ENCODE results near the gene IFT88.

The IFT88 gene

DNA sequence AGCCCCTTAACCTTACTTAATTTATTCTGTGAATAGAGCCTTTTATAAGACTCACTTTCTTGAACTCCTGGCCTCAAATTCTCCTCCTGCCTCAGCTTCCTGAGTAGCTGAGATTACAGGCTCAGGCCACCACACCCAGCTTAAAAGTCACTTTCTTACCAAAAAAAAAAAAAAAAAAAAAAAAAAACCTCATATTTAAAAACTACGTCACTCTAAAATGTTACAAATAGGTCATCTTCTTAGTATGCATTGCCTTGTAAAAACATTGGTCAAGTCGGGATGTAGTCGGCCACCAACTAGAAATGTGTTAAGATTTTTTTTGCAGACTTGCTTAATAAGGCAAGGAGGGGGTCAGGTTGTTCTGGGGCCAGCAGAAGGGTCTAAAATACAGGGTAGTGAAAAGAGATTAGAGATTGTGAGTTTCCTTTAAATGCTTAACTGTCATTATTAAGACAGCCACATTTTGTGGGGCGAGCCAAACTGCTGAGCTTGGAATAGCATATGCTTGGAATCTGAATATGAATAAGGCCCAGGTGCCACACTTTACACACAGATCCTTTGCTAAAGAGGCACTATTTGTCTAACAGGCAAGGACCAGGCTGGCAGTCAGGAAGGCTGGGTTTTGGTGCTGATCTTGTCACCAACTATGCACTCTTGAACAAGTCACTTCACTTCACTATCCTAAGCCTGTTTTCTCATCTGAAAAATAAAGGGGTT is 120.1 kb downstream of the IFT88 start:
- DNase-seq (ENCODE audit: low read depth): no peak

DNA sequence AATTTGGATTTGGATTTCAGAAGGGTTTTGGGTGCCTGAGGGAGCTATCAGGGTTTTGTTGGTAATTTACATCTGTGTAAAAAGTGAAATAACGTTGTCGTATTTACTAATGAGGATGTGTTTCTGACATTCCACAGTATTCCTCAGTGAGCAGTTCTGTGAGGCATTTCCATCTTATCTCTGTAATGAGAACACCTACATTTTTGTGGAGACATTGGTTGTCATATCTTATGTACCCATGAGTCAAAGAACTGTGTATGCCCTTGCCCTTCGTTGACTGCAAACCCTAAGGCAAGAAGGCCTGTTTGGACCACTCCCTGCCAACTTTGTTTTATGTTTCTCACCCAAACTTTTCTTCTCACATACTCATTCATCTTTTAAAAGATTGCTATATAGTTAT is 122.3 kb downstream of the IFT88 start:
- DNase-seq (ENCODE audit: low read depth): no peak

DNA sequence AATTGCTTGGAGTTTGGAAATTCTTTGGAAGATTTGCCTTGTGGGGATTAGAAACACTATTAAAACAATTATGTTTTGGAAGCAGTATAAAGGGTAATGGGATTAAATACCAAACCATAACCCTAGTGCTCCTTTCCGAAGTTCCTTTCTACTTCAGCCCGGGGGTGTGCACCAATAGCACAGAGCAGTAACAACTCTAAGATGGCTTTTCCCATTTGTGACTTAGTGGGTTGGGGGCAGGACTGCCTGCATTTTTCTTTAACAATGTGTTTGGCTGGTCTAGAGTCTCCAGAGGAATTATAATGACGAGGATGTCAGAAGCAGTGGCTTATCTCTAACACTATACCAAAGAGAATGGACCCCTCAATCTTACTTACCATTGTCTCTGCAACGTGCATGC is 124.7 kb downstream of the IFT88 start:
- no peak for DNase-seq (ENCODE audit: low read depth)

DNA sequence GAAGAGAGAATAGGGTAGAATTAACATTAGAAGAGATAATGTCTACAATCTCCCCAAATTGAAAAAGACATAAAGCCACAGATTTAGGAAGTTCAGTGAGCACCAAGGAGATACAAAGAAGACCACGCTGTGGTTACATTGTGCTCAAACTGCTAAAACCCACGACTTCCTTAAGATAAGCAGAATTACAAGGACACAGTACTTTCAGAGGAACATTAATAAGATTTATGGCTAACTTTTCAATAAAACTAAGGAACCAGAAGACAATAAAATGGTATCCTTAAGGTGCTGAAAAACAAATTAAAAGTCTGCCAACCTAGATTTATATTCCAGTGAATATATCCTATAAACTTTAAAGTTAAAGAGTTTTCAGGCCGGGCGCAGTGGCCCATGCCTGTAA is 129.1 kb downstream of the IFT88 start:
- DNase-seq (ENCODE audit: low read depth): no peak

DNA sequence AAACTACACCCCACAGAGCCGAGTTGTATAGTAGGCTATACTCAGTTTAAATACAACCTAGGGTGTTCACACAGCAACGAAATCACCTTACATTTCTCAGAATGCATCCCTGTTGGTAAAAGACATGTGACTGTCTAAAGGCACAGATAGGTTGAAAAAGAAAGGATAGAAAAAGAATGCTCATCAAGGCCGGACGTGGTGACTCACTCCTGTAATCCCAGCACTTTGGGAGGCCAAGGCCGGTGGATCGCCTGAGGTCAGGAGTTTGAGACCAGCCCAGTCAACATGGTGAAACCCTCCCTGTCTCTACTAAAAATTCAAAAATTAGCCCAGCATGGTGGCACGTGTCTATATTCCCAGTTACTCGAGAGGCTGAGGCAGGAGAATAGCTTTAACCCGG is 132.8 kb downstream of the IFT88 start:
- no peak for DNase-seq (ENCODE audit: low read depth)

DNA sequence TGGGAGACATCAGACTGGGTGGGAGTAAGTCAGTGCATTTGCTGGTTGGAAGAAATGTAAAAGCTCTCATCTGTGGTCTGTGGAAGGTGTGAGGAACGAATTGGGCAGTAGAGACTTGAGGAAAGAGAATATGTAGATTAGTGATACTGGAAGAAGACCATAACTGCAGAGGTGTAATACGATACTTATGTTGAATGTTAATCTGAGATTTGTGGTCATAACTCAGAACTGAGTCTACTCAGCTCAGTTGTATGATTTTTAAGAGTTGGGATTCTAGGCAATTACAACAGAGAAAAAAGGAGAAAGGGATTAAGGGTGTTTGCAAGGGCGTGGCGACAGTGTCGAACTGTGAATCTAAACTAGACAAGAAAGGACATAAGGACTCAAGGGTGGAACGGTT is 133.3 kb downstream of the IFT88 start:
- DNase-seq (ENCODE audit: low read depth): no peak

DNA sequence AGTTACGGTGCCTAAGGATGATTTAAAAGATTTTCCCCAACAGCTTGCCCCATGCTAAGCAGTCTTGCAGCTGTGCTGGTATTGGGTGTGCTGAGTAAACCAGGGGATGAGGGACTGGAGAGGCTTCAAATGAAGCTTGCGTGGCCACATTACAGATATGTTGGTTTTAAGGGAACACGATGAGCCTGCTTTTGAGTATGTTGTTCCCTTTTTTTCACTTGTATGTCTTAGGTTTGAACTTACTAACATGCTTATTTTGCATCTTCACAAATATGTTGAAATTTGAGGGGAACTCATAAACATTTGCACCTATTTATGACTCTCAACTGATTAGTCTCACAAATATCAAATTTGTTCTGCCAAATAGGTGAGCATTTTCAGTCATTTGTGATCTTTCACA is 134.5 kb downstream of the IFT88 start:
- DNase-seq (ENCODE audit: low read depth): no peak

DNA sequence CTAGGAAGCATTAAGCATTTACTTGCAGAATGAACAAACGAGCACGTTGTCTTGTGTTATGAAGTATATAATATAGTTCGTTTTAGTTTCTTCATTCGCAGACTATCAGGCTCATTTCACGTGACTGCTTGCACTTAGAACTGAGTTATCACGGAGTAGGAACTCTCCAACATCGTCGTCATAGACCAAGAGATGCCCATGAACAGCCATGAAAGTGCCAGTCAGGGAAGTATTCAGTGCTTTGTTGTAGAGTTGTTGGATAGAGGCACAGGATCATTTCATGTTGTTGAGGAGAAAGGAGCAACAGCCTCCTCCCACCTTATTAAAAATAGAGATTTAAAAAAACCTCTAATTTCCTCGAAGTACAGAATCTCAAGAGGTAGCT is 135.6 kb downstream of the IFT88 start:
- DNase-seq (ENCODE audit: low read depth): no peak

DNA sequence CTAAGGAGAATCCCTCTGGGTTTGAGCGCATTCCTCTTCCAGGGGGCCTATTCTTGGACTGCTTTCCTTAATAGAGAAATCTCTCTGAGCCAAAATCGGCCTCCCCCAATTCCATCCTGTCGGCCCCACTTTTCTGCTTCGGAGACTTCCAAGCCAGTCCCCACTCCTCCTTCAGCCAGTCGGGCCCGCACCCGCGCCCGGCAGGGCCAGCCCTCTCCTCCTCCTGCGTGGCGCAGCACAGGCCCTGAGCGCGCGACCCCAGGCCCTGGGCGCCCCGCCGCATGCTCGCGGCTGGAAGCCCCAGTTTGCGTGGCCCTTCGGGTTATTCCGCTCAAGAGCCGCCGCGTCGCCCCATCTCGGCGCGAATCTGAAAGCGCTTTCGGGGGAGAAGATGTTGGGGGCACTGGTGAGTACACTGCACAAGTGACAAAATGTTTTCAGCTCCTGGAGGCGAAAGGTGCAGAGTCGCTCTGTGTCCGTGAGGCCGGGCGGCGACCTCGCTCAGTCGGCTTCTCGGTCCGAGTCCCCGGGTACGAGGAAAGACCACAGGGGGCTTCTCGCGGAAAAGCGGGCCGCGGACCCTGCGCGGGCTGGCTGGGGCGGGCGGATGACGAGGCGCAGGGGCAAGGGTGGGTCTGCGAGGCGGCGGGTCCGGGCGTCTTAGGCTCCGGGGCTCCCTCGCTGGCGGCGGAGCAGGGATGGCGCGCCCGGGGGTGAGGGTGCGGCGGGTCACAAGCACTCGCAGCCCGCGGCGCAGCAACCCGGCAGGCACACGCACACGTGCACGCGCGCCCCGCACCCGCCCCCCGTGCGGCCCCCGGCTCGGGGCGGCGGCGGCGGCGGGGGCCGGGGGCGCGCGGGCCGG is 136.2 kb downstream of the IFT88 start, which contains the start of gene IL17D:
Gene IL17D (plus strand): TSS at position 785 of the 865 bp plus-strand sequence. CDS start 303 bp downstream, outside the sequence.
- no peak for DNase-seq (ENCODE audit: low read depth)

DNA sequence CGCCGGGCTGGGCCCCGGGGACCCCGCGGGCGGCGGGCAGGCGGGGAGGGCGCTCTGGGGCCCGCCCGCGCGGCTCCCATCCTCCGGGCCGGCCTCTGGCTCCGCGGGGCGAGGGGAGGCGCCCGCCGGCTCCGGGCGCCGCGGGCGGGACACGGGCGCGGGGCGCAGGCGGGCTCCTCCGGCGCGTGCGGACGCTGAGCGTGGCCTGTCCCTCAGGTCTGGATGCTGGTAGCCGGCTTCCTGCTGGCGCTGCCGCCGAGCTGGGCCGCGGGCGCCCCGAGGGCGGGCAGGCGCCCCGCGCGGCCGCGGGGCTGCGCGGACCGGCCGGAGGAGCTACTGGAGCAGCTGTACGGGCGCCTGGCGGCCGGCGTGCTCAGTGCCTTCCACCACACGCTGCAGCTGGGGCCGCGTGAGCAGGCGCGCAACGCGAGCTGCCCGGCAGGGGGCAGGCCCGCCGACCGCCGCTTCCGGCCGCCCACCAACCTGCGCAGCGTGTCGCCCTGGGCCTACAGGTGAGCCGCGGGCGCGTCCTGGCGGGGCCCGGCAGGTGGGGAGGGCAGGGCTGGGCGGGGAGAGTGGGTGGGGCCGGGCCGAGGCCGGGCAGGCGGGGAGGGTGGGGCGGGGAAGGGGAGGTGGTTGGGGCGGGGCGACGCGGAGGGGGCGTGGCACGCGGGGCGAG is 137.0 kb downstream of the IFT88 start:
- DNase-seq (ENCODE audit: low read depth): peak; percentile 50

DNA sequence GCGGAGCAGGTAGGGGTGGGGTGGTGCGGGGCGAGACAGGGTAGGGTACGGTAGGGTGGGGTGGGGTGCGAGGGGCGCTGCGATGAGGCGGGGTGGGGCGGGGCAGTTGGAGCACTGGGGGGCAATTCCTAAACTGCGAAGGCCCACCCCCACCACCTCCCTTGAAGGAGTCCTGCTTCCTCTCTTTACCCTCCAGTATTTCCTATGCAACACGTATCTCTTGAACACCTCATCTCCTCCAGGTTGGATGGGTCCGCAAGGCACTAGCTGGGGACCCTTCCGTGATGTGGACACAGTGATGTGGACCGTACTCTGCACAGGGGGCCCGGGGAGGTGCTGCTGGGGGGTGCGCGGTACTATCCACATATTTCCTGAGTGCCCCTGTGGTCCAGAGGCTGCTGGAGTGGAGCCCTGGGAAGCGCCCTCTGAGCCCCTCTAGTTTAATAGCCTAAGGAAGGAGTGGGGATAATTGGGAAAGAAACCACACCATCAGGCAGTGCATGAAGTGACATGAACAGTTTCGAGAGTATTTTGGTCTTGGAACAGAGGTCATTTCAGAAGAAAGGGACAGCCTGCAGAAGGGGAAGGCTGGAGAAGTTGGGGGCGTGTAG is 137.6 kb downstream of the IFT88 start:
- no peak for DNase-seq (ENCODE audit: low read depth)

DNA sequence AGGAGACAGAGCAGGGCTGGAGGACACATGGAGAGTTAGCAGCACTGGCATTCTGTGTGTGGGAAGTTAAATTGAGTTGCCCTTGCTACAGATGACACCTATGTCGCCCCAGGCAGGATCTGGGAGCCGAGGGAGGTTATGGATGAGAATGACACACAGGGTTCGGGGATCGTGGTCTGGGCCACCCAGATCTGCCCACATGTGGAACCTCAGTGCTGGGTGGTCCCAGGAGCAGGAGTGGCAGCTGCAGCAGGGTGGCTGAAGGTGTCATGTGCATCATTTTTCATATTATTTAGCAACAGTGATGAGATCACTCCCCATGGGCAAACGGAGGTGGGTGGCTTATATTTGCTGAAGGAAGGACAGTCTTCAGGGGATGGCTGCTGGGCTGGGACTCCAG is 139.7 kb downstream of the IFT88 start:
- no peak for DNase-seq (ENCODE audit: low read depth)

DNA sequence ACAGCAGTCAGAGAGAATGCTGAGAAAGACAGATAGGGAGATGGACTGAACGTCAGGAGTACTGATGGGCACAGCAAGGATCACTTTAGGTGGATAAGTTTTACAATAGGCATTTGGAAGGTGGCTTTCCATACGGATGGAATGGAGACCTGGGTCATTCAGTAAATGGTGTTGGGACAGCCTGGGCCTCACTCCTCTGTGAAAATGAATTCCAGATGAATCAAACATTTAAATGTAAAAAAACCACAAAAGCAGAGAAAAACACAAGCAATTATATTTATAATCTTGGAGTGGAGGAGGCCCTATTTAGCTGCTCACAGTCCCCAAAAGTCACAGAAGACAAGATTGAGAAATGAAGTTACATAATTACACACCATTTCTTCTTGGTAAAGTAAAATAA is 141.3 kb downstream of the IFT88 start:
- DNase-seq (ENCODE audit: low read depth): no peak

DNA sequence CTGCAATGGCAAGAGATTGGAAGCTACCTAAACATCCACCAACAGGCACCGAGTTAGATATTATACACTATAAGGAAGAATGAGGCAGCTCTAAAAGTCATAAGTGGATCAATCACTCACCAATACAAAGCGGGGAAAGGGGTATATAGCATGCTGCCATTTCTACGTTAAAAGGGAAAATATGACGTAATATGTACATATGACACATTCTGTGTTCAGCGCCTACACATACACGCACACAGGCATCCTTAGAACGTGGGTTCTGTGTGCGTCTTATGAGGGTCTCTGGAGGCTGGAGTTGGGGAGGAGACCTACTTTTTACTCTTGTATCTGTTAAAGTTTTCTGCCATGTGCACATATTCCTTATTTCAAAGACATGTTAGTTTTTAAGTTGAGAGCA is 142.4 kb downstream of the IFT88 start:
- DNase-seq (ENCODE audit: low read depth): no peak

DNA sequence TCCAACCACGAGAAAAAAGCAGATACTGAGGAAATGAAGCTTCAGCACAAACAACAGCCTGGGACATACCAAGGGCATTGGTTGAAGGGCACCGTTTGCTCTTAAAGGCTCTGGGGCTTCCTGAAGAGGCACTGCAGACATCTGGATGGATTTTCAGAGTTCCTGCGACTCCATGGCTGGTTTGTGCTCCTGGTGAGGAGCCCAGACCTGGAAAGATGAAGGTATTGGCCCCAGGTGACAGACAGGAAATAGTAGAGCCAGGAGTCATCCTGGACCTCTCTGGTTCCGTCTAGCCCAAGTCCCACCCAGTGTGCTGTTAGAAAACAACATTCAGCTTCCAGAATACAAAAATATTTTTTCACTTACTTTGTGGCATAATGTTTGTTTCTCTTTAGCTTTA is 142.8 kb downstream of the IFT88 start:
- no peak for DNase-seq (ENCODE audit: low read depth)

DNA sequence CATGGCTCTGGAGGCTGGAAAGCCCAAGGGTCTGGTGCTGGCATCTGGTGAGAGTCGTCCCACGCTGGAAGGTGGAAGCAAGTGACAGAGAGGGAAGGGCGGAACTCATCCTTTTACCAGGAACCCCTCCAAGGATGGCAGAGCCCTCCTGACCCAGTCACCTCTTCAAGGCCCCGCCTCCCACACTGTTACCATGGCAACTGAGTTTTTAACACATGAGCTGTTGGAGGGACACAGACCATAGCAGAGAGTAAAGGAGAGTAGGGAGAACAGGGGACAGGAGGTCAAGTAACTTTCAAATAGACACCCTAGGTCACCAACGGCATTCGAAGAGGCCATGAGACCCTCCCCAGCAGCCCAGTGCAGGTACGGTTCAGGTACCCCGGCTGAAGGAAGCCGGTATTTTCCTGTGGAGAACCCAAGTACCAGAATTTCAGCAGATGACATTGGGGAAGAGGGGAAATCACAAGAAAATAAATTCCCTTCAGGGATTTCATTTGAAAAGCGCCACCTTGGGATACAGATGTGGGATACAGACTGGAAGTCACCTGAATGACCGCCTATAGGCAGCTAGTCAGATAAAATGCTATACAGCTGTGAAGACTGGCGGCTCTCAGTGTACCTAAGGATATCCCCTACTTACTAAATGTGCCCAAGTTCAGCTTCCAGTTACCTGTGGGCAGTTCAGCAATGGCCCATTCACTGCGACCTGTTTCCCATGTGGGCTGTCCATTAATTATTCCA is 144.5 kb downstream of the IFT88 start:
- no peak for DNase-seq (ENCODE audit: low read depth)

DNA sequence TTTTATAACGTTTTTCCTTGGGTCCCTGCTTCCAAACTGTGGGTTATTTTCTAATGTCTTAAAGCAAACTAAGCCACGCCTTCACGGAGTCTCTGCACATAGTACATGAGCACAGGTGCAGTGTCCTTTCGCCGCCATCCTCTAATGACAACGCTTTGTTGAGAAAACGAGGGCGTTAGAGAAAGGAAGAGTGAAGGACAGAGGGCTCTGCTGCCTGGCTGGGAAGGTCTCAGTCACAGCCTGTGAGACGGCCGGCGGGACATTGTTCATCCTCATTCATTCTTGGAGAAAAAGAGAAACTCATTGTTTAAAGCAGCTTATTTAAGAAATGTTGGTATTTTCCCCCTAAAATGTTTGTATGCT is 146.0 kb downstream of the IFT88 start:
- DNase-seq (ENCODE audit: low read depth): no peak

DNA sequence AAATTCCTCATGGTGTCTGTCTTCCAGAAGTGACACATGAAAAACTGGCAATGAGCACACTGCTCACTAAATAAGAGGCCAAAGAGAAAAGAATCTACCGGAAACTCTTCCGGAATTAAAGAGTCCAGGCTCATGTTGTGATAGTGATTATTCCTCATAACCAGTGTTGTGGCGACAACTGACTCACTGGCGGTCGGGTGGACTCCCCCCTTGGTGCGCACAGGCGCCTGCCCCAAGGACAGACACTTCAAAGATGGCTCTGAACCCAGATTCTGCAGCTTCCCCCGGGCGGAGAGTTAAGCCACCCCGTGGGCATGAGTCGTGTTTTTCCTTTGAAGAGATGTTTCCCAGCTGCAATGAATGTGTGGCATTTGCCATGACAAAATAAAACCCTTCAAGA is 146.8 kb downstream of the IFT88 start:
- DNase-seq (ENCODE audit: low read depth): peak; percentile 60

DNA sequence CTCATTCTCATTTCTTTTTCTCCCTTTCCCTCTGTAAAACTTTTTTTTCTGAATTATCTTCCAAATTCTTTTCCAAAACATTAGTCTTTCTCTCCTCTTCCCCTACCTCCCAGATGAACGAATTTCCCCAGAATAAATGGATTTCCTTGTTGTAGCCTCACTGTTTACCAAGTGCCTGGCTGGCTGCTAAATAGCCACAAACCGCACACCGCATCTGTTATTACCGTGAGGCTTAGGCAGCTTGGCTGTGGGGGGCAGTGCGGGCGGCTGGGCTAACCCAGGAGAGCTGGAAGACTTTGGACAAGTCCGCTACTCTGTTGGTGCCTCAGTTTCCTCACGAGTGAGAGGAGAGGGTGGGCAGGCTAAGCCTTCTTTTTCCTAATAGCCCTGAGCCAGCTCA is 147.2 kb downstream of the IFT88 start:
- DNase-seq (ENCODE audit: low read depth): peak; percentile 44

DNA sequence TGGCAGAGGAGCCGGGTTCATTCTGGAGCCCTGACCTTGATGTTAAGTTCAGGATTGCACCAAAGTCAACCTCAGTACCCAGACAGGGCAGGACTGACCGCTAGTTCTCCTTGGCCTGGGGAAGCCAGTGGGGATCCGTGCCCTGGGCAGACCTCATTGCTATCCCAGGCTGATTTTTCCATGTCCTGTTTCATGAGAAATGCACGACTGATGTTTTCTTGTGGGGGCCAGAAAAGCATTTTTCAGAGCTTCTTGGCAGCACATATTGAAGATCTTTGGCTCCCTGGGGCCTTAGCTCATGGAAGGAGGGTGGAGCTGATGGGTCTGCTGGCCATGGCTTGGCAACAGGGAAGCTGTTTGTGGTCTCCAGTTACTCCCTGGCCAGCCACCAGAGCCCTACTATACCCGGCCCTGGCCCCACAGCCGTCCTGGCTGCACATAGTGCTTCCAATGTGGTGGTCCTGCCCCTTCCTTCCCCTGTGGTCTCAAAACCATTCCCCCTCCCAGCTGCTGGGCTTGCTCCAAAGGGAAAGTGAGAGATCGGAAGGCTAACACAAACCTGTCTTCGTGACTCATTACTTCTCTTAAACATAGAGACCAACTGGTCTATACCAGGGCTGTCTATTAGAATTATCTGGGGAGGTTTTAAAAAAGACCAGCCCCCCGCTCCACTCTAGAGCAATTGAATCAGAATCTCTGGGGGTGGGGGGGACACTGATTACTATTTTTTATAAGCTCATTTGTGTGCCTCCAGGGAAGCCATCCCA is 147.8 kb downstream of the IFT88 start:
- peak; percentile 96 for DNase-seq (ENCODE audit: low read depth)

DNA sequence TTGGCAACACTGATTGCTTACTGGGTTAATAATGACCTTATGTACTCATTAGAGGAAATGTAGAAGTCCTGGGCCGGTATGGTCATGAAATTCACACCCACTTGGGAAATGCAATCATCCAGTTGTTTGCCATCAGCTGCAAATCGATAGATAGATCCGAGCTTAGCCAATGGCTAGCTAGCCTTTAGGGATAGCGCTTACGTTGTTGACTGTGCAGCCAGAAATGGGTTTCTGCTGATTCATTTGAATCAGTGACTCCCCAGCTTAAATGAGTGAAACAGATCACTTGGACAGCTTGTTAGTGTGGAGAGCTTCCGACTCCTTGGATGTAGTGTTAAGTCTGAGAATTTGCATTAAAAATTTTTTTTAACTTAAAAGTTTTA is 148.4 kb downstream of the IFT88 start:
- peak; percentile 33 for DNase-seq (ENCODE audit: low read depth)

Measured in stromal cell of bone marrow (primary cell).